ENCODE results near the gene RTN4IP1. TPM values are rescaled to one million over a fixed set of nuclear protein-coding genes. Genes with fewer than 3 reads are reported as not detected.

The RTN4IP1 gene, protein sequence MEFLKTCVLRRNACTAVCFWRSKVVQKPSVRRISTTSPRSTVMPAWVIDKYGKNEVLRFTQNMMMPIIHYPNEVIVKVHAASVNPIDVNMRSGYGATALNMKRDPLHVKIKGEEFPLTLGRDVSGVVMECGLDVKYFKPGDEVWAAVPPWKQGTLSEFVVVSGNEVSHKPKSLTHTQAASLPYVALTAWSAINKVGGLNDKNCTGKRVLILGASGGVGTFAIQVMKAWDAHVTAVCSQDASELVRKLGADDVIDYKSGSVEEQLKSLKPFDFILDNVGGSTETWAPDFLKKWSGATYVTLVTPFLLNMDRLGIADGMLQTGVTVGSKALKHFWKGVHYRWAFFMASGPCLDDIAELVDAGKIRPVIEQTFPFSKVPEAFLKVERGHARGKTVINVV
- polyA plus RNA-seq (2011; rRNA removed) (3.1 and 4.9 TPM in 2 replicates), polyA minus RNA-seq (2011; rRNA and poly(A)+ RNA removed) (2.4 and 4.1 TPM in 2 replicates)

DNA sequence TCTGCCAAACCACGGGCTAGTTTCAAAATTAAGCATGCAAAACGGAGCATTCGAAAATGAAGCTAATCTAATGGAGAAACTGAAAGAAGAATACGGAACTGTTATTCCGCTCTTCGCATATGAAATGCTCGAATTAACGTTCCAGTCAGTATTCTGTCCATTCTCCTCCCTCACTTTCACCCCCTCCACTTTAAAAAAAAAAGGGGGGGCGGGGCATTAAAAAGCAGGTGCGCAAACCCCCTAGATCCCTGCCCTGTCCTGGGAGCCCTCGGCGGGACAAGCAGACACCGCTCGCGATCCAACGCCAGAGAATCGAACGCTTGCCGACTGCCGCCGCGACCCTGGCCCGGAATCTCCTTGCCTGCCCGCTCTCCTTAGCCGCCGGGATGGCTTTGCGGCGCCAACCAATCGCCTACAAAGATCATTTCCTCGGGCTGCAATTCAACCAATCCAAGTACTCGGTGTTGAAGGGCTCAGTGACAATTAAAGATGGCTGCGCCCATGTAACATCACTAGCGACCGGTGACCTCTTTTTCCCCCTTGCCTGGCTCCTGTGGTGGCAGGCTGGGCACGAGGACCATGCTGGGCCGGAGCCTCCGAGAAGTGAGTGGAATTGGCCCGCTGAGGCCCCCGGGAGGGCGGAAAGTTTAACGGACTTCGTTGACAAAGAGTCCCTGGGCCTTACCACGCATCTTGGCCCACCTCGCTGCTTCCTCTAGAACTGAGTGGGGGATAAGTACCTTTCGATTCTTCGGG, at the start of gene RTN4IP1, which contains the start of gene QRSL1:
TSS of gene RTN4IP1 (minus strand) at position 396 of the 756 bp plus-strand sequence. CDS start 477 bp downstream, outside the sequence.
TSS of gene QRSL1 (plus strand) at position 476 of the 756 bp plus-strand sequence. CDS start at position 580, 104 bp downstream.
- Histone ChIP-seq H3K36me3 (ENCODE audit: control insufficient read depth, insufficient read depth, low read length) (no peaks in the 10 kb centered on the region), H3K4me3 (ENCODE audit: low read depth, low read length) (peak within 1 kb of the TSS; percentile 65), H3K27me3 (ENCODE audit: control insufficient read depth, insufficient read depth, low read length) (no peaks in the 10 kb centered on the region)
- ChIA-PET CTCF (no interaction called here), POLR2A (no interaction called here)
- TF ChIP-seq, protein P1, sequence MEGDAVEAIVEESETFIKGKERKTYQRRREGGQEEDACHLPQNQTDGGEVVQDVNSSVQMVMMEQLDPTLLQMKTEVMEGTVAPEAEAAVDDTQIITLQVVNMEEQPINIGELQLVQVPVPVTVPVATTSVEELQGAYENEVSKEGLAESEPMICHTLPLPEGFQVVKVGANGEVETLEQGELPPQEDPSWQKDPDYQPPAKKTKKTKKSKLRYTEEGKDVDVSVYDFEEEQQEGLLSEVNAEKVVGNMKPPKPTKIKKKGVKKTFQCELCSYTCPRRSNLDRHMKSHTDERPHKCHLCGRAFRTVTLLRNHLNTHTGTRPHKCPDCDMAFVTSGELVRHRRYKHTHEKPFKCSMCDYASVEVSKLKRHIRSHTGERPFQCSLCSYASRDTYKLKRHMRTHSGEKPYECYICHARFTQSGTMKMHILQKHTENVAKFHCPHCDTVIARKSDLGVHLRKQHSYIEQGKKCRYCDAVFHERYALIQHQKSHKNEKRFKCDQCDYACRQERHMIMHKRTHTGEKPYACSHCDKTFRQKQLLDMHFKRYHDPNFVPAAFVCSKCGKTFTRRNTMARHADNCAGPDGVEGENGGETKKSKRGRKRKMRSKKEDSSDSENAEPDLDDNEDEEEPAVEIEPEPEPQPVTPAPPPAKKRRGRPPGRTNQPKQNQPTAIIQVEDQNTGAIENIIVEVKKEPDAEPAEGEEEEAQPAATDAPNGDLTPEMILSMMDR (IDR thresholded peaks at IDR 0.05; ENCODE audit: insufficient read depth, low read depth, low read length), result no peak
- DNase-seq (ENCODE audit: low read depth), result peak; percentile 63

DNA sequence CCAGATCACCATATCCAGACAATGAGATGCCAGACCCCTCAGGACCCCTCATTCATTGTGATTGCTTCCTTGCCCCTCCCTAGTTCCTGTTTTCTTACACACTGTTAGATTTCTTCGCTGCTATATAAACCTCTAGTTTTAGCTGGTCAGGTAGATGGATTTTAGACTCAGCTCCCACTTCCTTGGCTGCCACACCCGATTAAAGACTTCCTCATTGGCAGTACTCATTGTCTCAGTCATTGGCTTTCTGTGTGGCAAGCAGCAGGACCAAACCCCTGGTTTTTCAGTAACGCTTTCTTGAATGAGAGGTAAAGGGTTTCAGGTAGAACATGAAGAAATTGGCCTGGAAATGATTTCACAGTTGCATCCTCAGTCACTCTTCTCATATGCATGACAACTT, 48.0 kb upstream of the RTN4IP1 start:
- no peak overlapping the region for H3K4me3 ChIP-seq (ENCODE audit: low read depth, low read length)
- no peaks in the 10 kb centered on the region for H3K27me3 ChIP-seq (ENCODE audit: control insufficient read depth, insufficient read depth, low read length)
- H3K36me3 ChIP-seq (ENCODE audit: control insufficient read depth, insufficient read depth, low read length), result no peaks in the 10 kb centered on the region
- no peak for DNase-seq (ENCODE audit: low read depth)
- POLR2A ChIA-PET, result no interaction called here
- CTCF ChIA-PET, result interaction anchor here (0.6 to 2.0 kb wide), 2 partner anchors 144 to 302 kb away, joined by 3 to 5 read pairs; no protein-coding TSS in a partner anchor
- TF ChIP-seq, protein P1 (IDR thresholded peaks at IDR 0.05; ENCODE audit: insufficient read depth, low read depth, low read length), result no peak

DNA sequence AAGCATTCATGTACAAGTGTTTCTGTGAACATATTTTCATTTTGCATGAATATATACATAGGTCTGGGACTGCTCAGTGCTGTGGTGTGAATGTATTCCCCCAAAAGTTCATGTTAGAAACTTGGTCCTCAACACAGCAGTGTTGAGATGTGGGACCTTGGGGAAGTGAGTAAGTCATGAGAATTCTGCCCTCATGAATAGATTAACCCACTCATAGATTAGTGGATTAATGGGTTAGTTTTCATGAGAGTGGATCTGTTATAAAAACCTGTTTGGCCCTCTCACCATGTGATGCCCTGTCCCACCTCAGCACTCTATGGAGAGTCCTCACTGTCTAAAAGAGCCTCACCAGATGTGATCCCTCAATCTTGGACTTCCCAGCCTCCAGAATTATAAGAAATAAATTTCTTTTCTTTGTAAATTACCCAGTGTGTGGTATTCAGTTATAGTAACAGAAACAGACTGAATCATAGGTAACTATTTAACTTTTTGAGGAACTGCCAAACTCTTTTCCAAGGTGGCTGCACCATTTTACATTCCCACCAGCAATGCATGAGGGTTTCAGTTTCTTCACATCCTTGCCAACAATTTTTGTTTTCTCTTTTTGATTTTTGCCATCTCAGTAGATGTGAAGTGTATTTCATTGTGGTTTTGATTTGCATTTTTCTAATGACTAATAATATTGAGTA, 45.4 kb upstream of the RTN4IP1 start:
- TF ChIP-seq, protein P1 (IDR thresholded peaks at IDR 0.05; ENCODE audit: insufficient read depth, low read depth, low read length), result no peak
- Histone ChIP-seq H3K4me3 (ENCODE audit: low read depth, low read length) (no peak overlapping the region), H3K27me3 (ENCODE audit: control insufficient read depth, insufficient read depth, low read length) (no peaks in the 10 kb centered on the region), H3K36me3 (ENCODE audit: control insufficient read depth, insufficient read depth, low read length) (no peaks in the 10 kb centered on the region)
- ChIA-PET POLR2A (no interaction called here), CTCF (no interaction called here)
- DNase-seq (ENCODE audit: low read depth), result no peak

DNA sequence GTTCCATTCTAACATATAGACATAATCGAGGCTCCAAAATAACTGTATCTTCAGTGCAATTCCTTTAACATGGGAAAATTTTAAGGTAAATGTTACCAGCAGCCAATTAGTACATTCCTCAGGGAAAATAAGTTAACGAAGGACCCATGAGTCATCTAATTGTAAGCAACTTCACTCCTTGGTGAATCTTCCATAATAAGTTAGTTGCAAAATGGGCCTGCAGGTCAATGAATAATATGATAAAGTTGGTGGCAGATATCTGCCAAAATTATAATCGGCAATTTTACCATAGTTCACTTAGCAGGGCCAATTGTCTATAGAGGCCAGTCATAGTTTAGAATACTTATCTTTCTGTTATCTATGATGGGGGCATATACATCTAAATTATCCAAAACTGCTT, 42.4 kb upstream of the RTN4IP1 start:
- TF ChIP-seq, protein P1 (IDR thresholded peaks at IDR 0.05; ENCODE audit: insufficient read depth, low read depth, low read length), result no peak
- peaks cover under 1% of the 10 kb centered on the region; the same call in 1 of the 2 replicates for H3K36me3 ChIP-seq (ENCODE audit: control insufficient read depth, insufficient read depth, low read length)
- ChIA-PET CTCF (no interaction called here), POLR2A (no interaction called here)
- H3K4me3 ChIP-seq (ENCODE audit: low read depth, low read length), result no peak overlapping the region
- no peak for DNase-seq (ENCODE audit: low read depth)
- H3K27me3 ChIP-seq (ENCODE audit: control insufficient read depth, insufficient read depth, low read length), result no peaks in the 10 kb centered on the region

All from BJ (cell line).